ENCODE measurements around the gene HNRNPL. TPM values are rescaled to one million over a fixed set of nuclear protein-coding genes. Genes with fewer than 3 reads are reported as not detected.

HNRNPL gene
- total and polyA plus RNA-seq, 9 of the 15 experiments (the other 6 are each of a cell fraction or from before 2014, with no cell fraction given) = 39.5 to 610 (median 299) TPM

- no peak for TF ChIP-seq CHD7 (IDR thresholded peaks at IDR 0.05; ENCODE audit: low read depth, low read length)
- TF ChIP-seq ETV1 (tag; conservative IDR thresholded peaks at IDR 0.05; ENCODE audit: low read depth) = no peak
- no peak for TF ChIP-seq YBX1 (IDR thresholded peaks at IDR 0.05)
- 0 out of 2 replicates have a peak, but pooled peaks have one; percentile 41 for TF ChIP-seq THAP12 (CRISPR knock-in tag; IDR thresholded peaks at IDR 0.05)
- TF ChIP-seq DLX4 (CRISPR knock-in tag; IDR thresholded peaks at IDR 0.05) = no peak
- no peak for TF ChIP-seq ZNF232 (CRISPR knock-in tag; IDR thresholded peaks at IDR 0.05)
- no peak for TF ChIP-seq MEIS2 (IDR thresholded peaks at IDR 0.05; ENCODE audit: partially characterized antibody)
- TF ChIP-seq DNMT1 (IDR thresholded peaks at IDR 0.05) = no peak
- TF ChIP-seq BRD4 (IDR thresholded peaks at IDR 0.05) = no peak
- TF ChIP-seq SMARCA4 (IDR thresholded peaks at IDR 0.05) = 0 out of 2 replicates have a peak, but pooled peaks have one; percentile 33
- no peak for TF ChIP-seq ZNF780A (CRISPR knock-in tag; IDR thresholded peaks at IDR 0.05)
- no peak for TF ChIP-seq TRIM25 (IDR thresholded peaks at IDR 0.05; ENCODE audit: borderline replicate concordance)
Observed at GRCh38 chr19:38898788-38899446, 49.1 kb upstream of the HNRNPL start (continued).
